ENCODE data around the gene SBK2. TPM values are rescaled to one million over a fixed set of nuclear protein-coding genes. Genes with fewer than 3 reads are reported as not detected.
A peak's percentile ranks its signal among the peaks of the same experiment; 100 is the strongest.

Gene SBK2
- total and polyA plus RNA-seq, 9 of the 15 experiments (the other 6 are each of a cell fraction or from before 2014, with no cell fraction given): not detected

GRCh38 chr19:55503502-55504251 lies 33.3 kb downstream of the SBK2 start:
- Histone ChIP-seq H3K4me3 (peak overlapping the region; percentile 27; the same call in 1 of the 2 replicates), H3K4me2 (ENCODE audit: insufficient read depth, low read length) (peak overlapping the region; percentile 43), H2AFZ (ENCODE audit: low read depth, low read length) (peak overlapping the region; percentile 97), H3K79me2 (ENCODE audit: control insufficient read depth, insufficient read depth, low read length) (no peaks in the 10 kb centered on the region), H3K9me3 (replicated peaks; ENCODE audit: control insufficient read depth, insufficient read depth, low read depth, low read length) (no peaks in the 10 kb centered on the region; the same call in 1 of the 2 replicates), H3K27me3 (ENCODE audit: control insufficient read depth in 2 of 2, insufficient read depth in 2 of 2, low read length in 2 of 2) (no peaks in the 10 kb centered on the region; a peak in 1 of 5 replicates), H3K4me1 (replicated peaks in 1 of 2; ENCODE audit: control insufficient read depth in 2 of 2, insufficient read depth in 2 of 2, low read length in 2 of 2) (peaks cover 12 to 29% of the 10 kb centered on the region in 2 experiments), H3K9me1 (ENCODE audit: control insufficient read depth, insufficient read depth, low read length) (no peaks in the 10 kb centered on the region), H3K9ac (ENCODE audit: insufficient read depth in 1 of 2, low read depth in 2 of 2, low read length in 2 of 2) (peak overlapping the region; percentile 49 to 82; a peak in 3 of 4 replicates), H3K27ac (ENCODE audit: extremely low read depth, low read depth, low read length) (peak overlapping the region; percentile 61; the same call in 2 of the 3 replicates), H4K20me1 (replicated peaks; ENCODE audit: control insufficient read depth, insufficient read depth, low read length) (no peaks in the 10 kb centered on the region; the same call in 1 of the 2 replicates), H3K36me3 (ENCODE audit: control insufficient read depth, insufficient read depth, low read length) (no peaks in the 10 kb centered on the region)
- no TSS peak for BruUV-seq (replicated peaks)
- ChIA-PET CTCF (ENCODE audit: low intra/inter-chr PET ratio) (interaction anchor here (0.7 to 1.3 kb wide), 6 partner anchors 51 to 363 kb away, joined by 3 to 6 read pairs (median 3); no protein-coding TSS in a partner anchor), POLR2A (interaction anchor here (0.6 to 1.9 kb wide), 14 partner anchors 9 to 248 kb away, joined by 3 to 11 read pairs (median 3); partner anchors contain the start of gene UBE2S)
- DNase-seq (ENCODE audit: extremely low read depth in 1 of 4, low spot score in 3 of 4) (peak; percentile 95 to 98 (median 98)), FAIRE-seq (peak; percentile 96), ATAC-seq (peak; percentile 96)
- 4% methylated on average over 47 of the region's 64 CpGs for WGBS (ENCODE audit: insufficient coverage, low coverage, missing lambda C conversion rate)
- intact Hi-C loops (cut with micrococcal nuclease) (loop anchor here (2.0 to 10.0 kb wide), 2 partner anchors 37 to 349 kb away; partner anchors contain the start of gene TNNI3), in situ Hi-C loops (cut with MboI) (no loop called here)
- 0 out of 2 replicates have a peak, but pooled peaks have one; percentile 46 for TF ChIP-seq ZBTB40 (IDR thresholded peaks at IDR 0.05)
- TF ChIP-seq ZBTB40 (CRISPR knock-in tag; IDR thresholded peaks at IDR 0.05): peak; percentile 90
- peak; percentile 93 for TF ChIP-seq GABPB1 (CRISPR knock-in tag; IDR thresholded peaks at IDR 0.05)
- TF ChIP-seq ZZZ3 (IDR thresholded peaks at IDR 0.05): no peak
- no peak for TF ChIP-seq OTX1 (CRISPR knock-in tag; IDR thresholded peaks at IDR 0.05)
- TF ChIP-seq ZNF639 (CRISPR knock-in tag; conservative IDR thresholded peaks at IDR 0.05 in 1 of 2, IDR thresholded peaks at IDR 0.05 in 1 of 2): 0 out of 4 replicates have a peak, but pooled peaks of 1 of the 2 experiments have one; percentile 59
- TF ChIP-seq PHF8 (IDR thresholded peaks at IDR 0.05; ENCODE audit: borderline replicate concordance, low read length): peak; percentile 19; the same call in 1 of the 2 replicates
